WERI-Rb-1 (cell line): ENCODE data around the gene ATXN1.

Experiments used
- DNase-seq: peaks from one replicate; pipeline ENCODE4 v3.0.0-alpha.2; 2020
- H3K27ac ChIP-seq: fragments of 250-450 bp; sonication (Bioruptor Pico); 2 replicates; pipeline ENCODE4 v1.5.1; 2020; ENCODE audit warnings: mild to moderate bottlenecking, moderate library complexity
- H3K27me3 ChIP-seq: fragments of 250-450 bp; sonication (Bioruptor Pico); 2 replicates; pipeline ENCODE4 v1.5.1; 2021; ENCODE audit warnings: mild to moderate bottlenecking, low read depth, moderate library complexity; ENCODE audit not compliant: insufficient read depth, severe bottlenecking
- H3K36me3 ChIP-seq: fragments of 250-450 bp; sonication (Bioruptor Pico); 2 replicates; pipeline ENCODE4 v1.5.1; 2020; ENCODE audit warnings: mild to moderate bottlenecking, moderate library complexity
- H3K4me3 ChIP-seq: 2 replicates; pipeline ENCODE4 v1.5.1; 2011; ENCODE audit warnings: low read depth, mild to moderate bottlenecking, control low read depth, low read length
- H3K9me3 ChIP-seq: fragments of 250-450 bp; sonication (Bioruptor Pico); 2 replicates; pipeline ENCODE4 v1.5.1; 2021; ENCODE audit warnings: mild to moderate bottlenecking, moderate library complexity; ENCODE audit not compliant: severe bottlenecking
- TF ChIP-seq, protein P1 (sequence below): IDR thresholded peaks from 2 replicates; pipeline ENCODE4 v1.5.1; 2011; ENCODE audit warnings: low read depth, mild to moderate bottlenecking, control low read depth, inconsistent platforms, low read length

The ATXN1 gene

DNA sequence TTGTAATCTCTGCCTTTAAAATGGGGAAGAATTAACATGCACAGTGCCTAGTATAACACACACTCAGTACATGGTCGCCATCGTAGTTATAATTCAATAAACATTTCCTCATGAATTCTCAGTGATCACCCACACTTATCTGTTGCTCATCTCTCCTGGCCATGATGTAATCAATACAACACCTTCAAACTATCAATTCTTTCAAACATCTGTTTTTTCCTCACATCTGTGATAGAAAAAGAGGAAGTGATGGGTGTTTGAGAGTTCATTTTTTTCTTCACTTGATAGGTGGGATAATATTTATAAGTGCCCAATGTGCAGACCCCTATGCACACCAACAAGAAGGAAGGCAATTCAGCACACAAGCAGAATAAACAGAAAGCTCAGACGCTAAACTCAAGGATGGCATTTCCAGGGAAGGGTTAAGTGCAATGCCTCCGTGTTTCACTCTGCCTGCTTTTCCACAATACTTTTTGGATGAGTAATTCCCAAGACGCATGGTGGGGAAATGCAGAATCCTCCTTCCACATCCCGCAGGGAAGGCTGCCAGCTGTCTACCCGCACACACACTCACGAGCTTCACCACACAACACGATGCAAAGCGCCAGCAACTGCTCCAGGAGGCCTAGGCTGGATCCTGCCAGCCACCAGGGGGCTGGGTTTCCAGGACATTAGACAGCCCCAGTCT is 422.5 kb downstream of the ATXN1 start:
- no peak for DNase-seq
- Histone ChIP-seq H3K27ac (no peak overlapping the region), H3K27me3 (no peaks in the 10 kb centered on the region), H3K9me3 (no peaks in the 10 kb centered on the region), H3K36me3 (no peaks in the 10 kb centered on the region), H3K4me3 (no peak overlapping the region)
- TF ChIP-seq, protein P1, sequence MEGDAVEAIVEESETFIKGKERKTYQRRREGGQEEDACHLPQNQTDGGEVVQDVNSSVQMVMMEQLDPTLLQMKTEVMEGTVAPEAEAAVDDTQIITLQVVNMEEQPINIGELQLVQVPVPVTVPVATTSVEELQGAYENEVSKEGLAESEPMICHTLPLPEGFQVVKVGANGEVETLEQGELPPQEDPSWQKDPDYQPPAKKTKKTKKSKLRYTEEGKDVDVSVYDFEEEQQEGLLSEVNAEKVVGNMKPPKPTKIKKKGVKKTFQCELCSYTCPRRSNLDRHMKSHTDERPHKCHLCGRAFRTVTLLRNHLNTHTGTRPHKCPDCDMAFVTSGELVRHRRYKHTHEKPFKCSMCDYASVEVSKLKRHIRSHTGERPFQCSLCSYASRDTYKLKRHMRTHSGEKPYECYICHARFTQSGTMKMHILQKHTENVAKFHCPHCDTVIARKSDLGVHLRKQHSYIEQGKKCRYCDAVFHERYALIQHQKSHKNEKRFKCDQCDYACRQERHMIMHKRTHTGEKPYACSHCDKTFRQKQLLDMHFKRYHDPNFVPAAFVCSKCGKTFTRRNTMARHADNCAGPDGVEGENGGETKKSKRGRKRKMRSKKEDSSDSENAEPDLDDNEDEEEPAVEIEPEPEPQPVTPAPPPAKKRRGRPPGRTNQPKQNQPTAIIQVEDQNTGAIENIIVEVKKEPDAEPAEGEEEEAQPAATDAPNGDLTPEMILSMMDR: peak; percentile 46

DNA sequence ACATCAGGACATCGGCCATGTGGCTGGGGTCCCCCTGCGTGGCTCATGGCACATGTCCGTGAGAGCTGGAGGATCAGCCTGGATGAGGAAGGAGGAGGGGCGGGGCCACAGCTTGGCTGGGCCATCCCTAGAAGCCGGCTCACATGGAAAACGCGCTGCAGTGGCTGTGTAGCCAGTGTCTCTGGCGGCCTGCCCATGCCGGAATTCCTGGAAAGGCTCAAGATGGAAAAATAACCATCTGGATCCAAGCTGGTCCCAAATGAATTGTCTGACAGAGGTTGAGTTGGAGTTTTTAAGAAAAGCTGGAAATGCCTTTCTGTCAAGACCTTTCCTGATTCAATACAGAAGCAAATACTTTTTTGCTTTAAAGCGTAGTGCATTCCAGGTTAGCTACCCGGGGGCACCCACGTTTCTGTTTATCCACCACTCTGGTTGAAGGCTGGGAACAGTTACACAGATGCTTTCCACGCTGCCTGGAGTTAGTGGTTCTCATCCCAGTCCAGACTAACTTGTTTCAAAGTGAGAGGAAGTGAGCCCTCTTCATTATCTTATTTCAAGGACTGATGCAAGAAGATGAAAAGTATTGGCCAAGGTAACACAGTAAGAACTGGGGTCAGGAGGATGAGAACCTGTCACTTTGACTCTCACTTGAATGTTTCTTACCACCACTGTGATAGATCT is 423.8 kb downstream of the ATXN1 start:
- Histone ChIP-seq H3K9me3 (no peaks in the 10 kb centered on the region), H3K4me3 (no peak overlapping the region), H3K36me3 (no peaks in the 10 kb centered on the region), H3K27ac (no peak overlapping the region), H3K27me3 (no peaks in the 10 kb centered on the region)
- no peak for DNase-seq
- TF ChIP-seq, protein P1: no peak

DNA sequence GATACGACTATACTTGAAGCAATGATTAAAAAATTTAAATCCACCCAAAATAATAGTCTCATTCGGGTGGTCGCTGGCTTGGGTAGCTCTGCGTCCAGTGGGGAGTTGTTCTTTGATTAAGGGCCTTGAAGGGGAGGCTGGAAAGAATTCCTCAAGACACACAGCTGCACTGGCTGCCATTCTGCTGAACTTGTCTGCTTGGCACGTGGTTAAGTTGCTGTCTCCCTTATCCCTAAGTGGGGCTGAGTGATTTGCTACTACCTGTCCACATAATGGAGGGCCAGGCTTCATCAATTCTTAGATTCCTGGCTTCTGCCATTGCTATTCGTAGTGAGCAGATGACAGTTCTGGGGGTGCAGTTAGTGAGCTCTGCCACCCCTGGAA is 424.4 kb downstream of the ATXN1 start:
- no peaks in the 10 kb centered on the region for H3K9me3 ChIP-seq
- H3K27ac ChIP-seq: no peak overlapping the region
- no peak for DNase-seq
- no peaks in the 10 kb centered on the region for H3K36me3 ChIP-seq
- no peaks in the 10 kb centered on the region for H3K27me3 ChIP-seq
- no peak overlapping the region for H3K4me3 ChIP-seq
- TF ChIP-seq, protein P1: no peak

DNA sequence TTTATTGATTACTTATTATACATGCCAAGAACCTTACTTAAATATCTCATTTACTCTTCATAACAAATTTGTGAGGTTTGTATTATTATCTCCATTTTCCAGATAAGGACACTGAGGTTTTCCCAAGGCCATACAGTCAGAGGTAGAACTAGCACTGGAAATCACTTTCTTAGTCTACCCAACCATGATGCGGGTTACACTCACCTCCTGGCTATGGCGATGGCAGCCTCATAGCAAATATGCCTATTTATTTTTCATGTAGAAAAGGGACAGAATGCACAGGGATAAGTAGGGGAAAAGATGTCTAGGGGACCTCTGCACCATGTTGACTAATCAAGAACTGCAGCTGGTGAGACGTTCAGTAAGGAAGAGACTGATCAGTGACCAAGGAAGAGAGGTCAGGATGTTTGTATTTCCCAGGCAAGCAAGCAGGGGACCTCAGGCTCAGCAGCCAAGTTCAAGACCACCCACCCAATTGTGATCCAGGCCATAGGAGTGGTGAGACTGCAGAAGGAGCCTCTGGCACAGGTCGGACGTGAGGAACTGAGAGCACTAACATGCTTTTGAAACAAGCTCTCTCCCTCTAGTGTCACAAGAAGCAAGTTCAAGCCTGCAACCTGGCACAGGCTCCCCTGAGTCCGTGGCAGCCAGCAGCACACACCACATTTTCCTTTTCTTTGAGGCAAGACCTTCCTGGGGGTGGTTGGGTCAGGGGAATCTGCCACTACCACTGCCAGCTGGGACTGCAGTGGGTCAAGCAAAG is 425.0 kb downstream of the ATXN1 start:
- no peak overlapping the region for H3K4me3 ChIP-seq
- DNase-seq: no peak
- H3K9me3 ChIP-seq: no peaks in the 10 kb centered on the region
- no peaks in the 10 kb centered on the region for H3K27me3 ChIP-seq
- H3K36me3 ChIP-seq: no peaks in the 10 kb centered on the region
- no peak overlapping the region for H3K27ac ChIP-seq
- TF ChIP-seq, protein P1: 0 out of 2 replicates have a peak, but pooled peaks have one; percentile 14

DNA sequence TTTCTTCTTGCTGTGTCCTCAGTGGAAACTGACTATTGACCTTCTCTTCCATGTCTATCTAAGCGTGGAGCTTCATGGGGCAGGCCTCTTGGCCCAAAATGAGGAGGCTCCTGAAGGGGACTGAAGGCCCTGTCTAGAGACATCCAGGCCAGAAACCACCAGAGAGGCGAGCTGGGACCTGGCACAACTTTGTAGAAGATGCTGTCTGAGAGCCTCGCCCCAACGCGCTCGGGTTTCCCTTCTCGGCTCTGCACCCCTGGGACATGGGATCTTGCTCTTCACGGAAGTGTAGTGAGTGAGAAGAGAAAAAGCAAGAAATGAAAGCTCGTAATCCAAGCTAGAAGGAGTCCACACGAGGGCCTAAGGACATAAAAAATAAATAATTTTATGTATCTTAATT is 426.1 kb downstream of the ATXN1 start:
- H3K36me3 ChIP-seq: no peaks in the 10 kb centered on the region
- H3K27me3 ChIP-seq: no peaks in the 10 kb centered on the region
- no peak overlapping the region for H3K4me3 ChIP-seq
- TF ChIP-seq, protein P1: no peak
- no peaks in the 10 kb centered on the region for H3K9me3 ChIP-seq
- no peak overlapping the region for H3K27ac ChIP-seq
- no peak for DNase-seq
